Nephron (organoid): ENCODE results near the gene DHPS.

Experiments used
- H3K27ac Mint-ChIP-seq, 3 experiments: 2 replicates each; pipeline ENCODE4 v1.8.0; 2020; ENCODE audit warnings: mixed read lengths in 3 of 3, mild to moderate bottlenecking in 2 of 3, moderate library complexity in 1 of 3
- H3K27me3 Mint-ChIP-seq: 2 replicates; pipeline ENCODE4 v1.8.0; 2021; ENCODE audit warnings: low read depth, mild to moderate bottlenecking, moderate library complexity, mixed read lengths
- H3K36me3 Mint-ChIP-seq: 2 replicates; pipeline ENCODE4 v1.8.0; 2020; ENCODE audit warnings: low read depth, mixed read lengths
- H3K4me1 Mint-ChIP-seq: 2 replicates; pipeline ENCODE4 v1.8.0; 2020; ENCODE audit warnings: mixed read lengths
- H3K4me3 Mint-ChIP-seq, 3 experiments: 2 replicates each; pipeline ENCODE4 v1.8.0; 2020; ENCODE audit warnings: mild to moderate bottlenecking in 3 of 3, mixed read lengths in 3 of 3, moderate library complexity in 2 of 3
- H3K9me3 Mint-ChIP-seq: 2 replicates; pipeline ENCODE4 v1.8.0; 2020; ENCODE audit warnings: mixed read lengths
- TF ChIP-seq, protein P1 (sequence below), 3 experiments: fragments of 200-600 bp; sonication (generic); IDR thresholded peaks; one replicate each; pipeline ENCODE4 v1.5.0; 2021; ENCODE audit warnings: antibody characterized with exemption in 3 of 3; ENCODE audit not compliant: unreplicated experiment in 3 of 3

The DHPS gene

GRCh38 chr19:12672744-12673143 is 8.9 kb downstream of the DHPS start:
- TF ChIP-seq, protein P1, sequence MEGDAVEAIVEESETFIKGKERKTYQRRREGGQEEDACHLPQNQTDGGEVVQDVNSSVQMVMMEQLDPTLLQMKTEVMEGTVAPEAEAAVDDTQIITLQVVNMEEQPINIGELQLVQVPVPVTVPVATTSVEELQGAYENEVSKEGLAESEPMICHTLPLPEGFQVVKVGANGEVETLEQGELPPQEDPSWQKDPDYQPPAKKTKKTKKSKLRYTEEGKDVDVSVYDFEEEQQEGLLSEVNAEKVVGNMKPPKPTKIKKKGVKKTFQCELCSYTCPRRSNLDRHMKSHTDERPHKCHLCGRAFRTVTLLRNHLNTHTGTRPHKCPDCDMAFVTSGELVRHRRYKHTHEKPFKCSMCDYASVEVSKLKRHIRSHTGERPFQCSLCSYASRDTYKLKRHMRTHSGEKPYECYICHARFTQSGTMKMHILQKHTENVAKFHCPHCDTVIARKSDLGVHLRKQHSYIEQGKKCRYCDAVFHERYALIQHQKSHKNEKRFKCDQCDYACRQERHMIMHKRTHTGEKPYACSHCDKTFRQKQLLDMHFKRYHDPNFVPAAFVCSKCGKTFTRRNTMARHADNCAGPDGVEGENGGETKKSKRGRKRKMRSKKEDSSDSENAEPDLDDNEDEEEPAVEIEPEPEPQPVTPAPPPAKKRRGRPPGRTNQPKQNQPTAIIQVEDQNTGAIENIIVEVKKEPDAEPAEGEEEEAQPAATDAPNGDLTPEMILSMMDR (IDR thresholded peaks at IDR 0.05; ENCODE audit: unreplicated experiment in 3 of 3): no peak
- H3K36me3 Mint-ChIP-seq: peaks cover 36% of the 10 kb centered on the region
- H3K4me3 Mint-ChIP-seq: no peak overlapping the region
- H3K4me1 Mint-ChIP-seq: peaks cover 14% of the 10 kb centered on the region
- no peak overlapping the region for H3K27ac Mint-ChIP-seq
- no peaks in the 10 kb centered on the region for H3K9me3 Mint-ChIP-seq
- H3K27me3 Mint-ChIP-seq: no peaks in the 10 kb centered on the region

DNA sequence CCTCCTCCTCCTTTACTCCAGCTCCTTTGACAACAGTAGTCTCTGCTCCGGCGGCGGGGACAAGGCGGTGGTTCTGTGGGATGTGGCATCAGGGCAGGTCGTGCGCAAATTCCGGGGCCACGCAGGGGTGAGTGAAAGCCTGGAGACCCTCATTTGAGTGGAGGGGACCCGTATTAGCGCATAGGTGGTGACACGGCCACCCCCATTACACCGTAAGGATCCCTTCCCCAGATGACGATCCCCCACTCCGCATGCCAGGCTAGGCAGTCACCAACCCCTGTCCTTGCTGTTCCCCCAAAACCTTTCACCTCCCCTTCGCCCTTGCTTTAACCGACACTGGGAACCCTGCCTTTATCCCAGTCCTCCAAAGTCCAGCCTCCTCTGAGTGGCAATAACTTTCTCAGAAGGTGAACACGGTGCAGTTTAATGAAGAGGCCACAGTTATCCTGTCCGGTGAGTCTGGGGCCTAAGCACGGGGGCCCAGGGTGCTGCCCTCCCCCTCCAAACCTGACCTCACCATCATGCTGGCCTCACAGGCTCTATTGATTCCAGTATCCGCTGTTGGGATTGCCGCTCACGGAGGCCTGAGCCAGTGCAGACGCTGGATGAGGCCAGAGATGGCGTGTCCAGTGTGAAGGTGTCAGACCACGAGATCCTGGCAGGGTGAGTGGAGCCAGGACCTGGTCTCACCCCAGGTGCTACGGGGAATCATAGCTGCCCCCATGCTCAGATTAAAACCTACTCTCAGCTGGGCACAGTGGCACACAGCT is 11.3 kb downstream of the DHPS start:
- Mint-ChIP-seq H3K27me3 (no peaks in the 10 kb centered on the region), H3K4me3 (peak overlapping the region; percentile 97 to 99 (median 98)), H3K4me1 (peaks cover 30% of the 10 kb centered on the region), H3K9me3 (no peaks in the 10 kb centered on the region), H3K36me3 (peaks cover 20% of the 10 kb centered on the region), H3K27ac (peak overlapping the region; percentile 99)
- TF ChIP-seq, protein P1 (IDR thresholded peaks at IDR 0.05; ENCODE audit: unreplicated experiment in 3 of 3): no peak

GRCh38 chr19:12669270-12670158 is 12.2 kb downstream of the DHPS start:
- Mint-ChIP-seq H3K36me3 (peaks cover 13% of the 10 kb centered on the region), H3K9me3 (no peaks in the 10 kb centered on the region), H3K27me3 (no peaks in the 10 kb centered on the region), H3K4me1 (peaks cover 30% of the 10 kb centered on the region), H3K4me3 (peak overlapping the region; percentile 97 to 99 (median 98)), H3K27ac (peak overlapping the region; percentile 99)
- TF ChIP-seq, protein P1 (IDR thresholded peaks at IDR 0.05; ENCODE audit: unreplicated experiment in 3 of 3): peak in 1 of 3 experiments; percentile 11

DNA sequence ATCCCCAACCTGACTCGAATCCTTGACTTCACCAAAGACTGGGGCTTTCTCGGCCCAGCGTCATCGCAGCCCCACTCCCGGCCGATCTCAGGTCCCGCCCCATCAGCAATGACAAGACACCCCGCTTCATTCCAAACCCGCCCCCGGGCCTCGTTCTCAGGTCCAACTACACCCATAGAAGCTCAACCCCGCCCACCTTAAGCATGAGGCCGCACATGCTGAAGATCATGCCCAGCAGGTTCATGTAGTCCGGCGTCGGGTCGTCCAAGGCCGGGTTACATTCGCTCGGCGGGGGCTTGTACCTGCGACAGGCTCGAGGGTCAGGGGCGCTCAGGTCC is 12.8 kb downstream of the DHPS start:
- Mint-ChIP-seq H3K36me3 (peaks cover 9% of the 10 kb centered on the region), H3K4me1 (peaks cover 30% of the 10 kb centered on the region), H3K27ac (peak overlapping the region; percentile 99), H3K4me3 (peak overlapping the region; percentile 97 to 99 (median 98)), H3K27me3 (no peaks in the 10 kb centered on the region), H3K9me3 (no peaks in the 10 kb centered on the region)
- TF ChIP-seq, protein P1 (IDR thresholded peaks at IDR 0.05; ENCODE audit: unreplicated experiment in 3 of 3): no peak

- H3K9me3 Mint-ChIP-seq: no peaks in the 10 kb centered on the region
- peak overlapping the region; percentile 99 for H3K27ac Mint-ChIP-seq
- TF ChIP-seq, protein P1 (IDR thresholded peaks at IDR 0.05; ENCODE audit: unreplicated experiment in 3 of 3): no peak
- peaks cover 30% of the 10 kb centered on the region for H3K4me1 Mint-ChIP-seq
- no peaks in the 10 kb centered on the region for H3K27me3 Mint-ChIP-seq
- peak overlapping the region; percentile 97 to 99 (median 98) for H3K4me3 Mint-ChIP-seq
- H3K36me3 Mint-ChIP-seq: peaks cover 9% of the 10 kb centered on the region
Measured at GRCh38 chr19:12668346-12668745, 13.3 kb downstream of the DHPS start.
